GM12801 (cell line): Measurements from ENCODE around the gene ARTN.

Experiments used
- TF ChIP-seq, protein P1 (sequence below): IDR thresholded peaks from one replicate; pipeline ENCODE4 v1.5.1; 2011; ENCODE audit warnings: control low read depth; ENCODE audit not compliant: insufficient read length; ENCODE audit errors: extremely low read depth

ARTN gene

DNA sequence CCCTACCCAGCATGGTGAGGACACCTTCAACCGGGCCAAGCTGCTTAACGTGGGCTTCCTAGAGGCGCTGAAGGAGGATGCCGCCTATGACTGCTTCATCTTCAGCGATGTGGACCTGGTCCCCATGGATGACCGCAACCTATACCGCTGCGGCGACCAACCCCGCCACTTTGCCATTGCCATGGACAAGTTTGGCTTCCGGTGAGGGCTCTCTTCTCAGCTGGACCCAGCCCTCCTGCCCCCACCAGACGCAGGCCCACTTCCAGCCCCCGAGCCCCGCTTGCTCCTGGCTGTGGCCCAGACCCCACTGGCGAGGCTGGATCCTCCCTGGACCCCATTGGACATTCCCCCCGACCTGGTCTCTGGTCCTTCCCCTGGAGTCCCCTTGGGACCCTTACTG, 51.3 kb downstream of the ARTN start:
- TF ChIP-seq, protein P1, sequence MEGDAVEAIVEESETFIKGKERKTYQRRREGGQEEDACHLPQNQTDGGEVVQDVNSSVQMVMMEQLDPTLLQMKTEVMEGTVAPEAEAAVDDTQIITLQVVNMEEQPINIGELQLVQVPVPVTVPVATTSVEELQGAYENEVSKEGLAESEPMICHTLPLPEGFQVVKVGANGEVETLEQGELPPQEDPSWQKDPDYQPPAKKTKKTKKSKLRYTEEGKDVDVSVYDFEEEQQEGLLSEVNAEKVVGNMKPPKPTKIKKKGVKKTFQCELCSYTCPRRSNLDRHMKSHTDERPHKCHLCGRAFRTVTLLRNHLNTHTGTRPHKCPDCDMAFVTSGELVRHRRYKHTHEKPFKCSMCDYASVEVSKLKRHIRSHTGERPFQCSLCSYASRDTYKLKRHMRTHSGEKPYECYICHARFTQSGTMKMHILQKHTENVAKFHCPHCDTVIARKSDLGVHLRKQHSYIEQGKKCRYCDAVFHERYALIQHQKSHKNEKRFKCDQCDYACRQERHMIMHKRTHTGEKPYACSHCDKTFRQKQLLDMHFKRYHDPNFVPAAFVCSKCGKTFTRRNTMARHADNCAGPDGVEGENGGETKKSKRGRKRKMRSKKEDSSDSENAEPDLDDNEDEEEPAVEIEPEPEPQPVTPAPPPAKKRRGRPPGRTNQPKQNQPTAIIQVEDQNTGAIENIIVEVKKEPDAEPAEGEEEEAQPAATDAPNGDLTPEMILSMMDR = no peak

GRCh38 chr1:43985984-43986595, 52.5 kb downstream of the ARTN start:
- TF ChIP-seq, protein P1 = no peak

DNA sequence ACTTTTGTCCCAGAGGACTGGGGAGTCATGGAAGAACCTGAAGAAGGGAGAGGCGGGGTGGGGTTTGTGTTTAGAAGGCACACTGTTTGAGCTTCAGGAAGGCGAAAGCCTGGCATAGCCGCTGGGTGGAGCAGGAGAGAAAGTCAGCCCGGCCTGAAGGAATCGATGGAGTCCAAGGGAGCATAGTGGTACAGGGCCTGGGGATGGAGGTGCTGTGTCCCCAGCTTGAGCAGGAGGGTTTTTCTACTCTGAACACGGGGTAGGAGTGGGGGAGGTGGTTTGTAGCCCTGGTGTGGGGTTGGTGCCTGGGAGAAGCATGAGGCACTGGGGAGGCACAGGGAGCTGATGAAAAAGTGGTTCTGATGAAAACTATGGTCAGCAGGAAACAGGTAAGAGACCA, 53.1 kb downstream of the ARTN start:
- TF ChIP-seq, protein P1 = no peak
